CD4-positive, alpha-beta T cell treated with Interferon gamma for 1 hour (primary cell): ENCODE data around the gene CLASP1.
"Not testable (repeated sequence)": the region's sequence is repeated elsewhere in the genome, so short reads cannot be mapped to it uniquely, and the experiment has no call there.

Experiments
- DNase-seq: peaks from one replicate; pipeline ENCODE4 v3.0.0-alpha.2; 2020

The CLASP1 gene

DNA sequence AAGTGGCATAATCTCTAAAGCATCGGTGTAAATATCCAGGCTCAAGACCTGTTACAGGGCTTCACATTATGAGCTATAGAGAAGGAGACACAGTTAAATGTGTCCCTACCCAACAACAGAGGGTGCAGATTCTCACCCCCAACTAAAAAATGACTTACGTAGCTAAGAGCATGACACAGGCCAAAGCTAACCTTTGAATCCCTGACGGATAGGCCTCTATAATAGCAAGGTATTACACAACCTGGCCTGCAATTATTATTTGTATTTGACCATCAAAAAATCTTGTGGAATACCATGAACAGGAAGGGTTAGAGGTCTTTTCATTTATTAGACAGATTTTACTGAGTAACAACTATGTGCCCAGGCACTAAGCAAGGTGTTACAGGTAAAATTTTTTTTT lies 73.5 kb downstream of the CLASP1 start:
- DNase-seq, result no peak

DNA sequence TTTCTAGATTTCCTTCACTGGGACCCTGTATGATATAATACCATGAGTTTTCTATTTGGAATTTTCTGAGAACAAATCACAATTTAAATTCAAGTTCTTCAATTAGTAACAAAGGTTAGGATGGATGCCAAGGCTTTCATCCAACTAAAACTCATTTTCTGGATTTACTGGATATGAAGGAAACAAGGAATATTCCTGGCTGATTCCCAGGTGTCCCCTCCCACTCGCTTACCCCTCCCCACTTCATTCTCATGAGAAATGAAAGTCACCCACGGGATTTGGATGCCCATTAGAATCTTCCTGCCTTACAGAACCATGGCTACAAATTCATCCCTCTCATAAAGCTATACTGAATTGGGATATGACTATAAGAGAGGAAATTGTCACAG lies 78.6 kb downstream of the CLASP1 start:
- no peak for DNase-seq

DNA sequence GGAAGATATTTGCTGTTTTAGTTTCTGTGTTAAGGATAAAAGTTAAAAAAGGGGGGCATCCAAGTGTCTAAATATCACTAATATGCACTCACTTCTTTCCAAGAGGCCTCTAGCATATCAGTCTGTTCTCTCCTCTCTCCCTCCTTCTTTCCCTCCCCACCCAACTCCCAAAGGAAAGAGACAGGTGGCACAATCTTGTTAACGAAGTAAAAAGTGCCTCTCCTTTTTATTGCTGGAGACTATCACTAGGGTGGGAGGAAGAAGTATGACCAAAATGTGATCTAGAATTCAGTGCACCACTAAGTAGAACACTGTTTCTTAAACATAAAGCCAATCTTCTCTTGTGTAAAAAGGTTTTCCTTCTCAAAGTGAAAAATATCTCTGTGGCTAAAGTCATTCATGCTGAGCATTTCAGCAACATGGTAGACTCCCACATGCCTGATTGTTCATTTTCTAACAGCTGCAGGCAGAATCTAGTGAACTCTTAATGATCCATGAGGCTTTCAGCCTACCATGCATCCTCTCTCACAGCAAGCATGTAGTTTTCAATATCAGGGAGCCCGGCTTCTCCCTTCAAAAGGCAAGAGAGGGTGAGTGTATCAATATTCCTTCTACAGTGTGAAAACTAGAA lies 79.1 kb downstream of the CLASP1 start:
- no peak for DNase-seq

DNA sequence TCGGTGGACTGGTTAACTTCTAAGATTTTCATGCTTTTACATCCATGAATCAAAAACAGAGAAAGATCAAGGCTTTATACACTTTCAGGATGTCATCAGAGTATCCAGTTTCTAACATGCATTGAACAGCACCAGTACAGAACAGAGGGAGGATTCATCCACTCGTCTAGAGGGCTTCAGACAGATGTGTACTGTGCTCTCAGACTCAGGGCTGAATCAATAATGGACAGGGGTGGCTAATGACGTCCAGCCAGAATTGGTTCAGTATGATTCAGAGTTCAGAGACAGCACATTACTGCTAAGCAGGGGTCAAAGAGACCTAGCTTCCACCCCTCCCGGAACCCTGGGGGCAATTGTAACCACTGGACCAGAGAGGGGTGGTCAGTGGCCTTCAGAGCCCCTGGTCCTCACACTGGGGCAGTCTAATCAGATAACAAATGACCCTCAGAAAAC lies 81.3 kb downstream of the CLASP1 start:
- no peak for DNase-seq

DNA sequence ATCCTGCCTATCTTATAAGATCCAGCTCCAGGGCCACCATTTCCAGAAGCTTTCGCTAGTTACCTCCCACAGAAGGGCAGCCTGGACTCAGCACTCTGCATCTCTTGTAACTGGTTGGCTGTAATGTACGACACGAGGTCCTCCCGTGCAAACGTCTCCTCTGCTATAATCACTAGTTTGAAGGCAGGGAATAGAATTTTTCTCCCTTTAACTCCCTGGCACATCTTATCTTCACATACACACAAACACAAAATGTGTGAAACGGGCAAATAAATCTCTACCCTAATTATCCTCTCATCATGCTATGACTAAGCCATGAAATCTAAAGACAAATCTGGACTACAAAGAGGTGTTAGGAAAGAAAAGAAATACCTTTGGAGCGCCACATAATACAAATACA lies 81.8 kb downstream of the CLASP1 start:
- no peak for DNase-seq

DNA sequence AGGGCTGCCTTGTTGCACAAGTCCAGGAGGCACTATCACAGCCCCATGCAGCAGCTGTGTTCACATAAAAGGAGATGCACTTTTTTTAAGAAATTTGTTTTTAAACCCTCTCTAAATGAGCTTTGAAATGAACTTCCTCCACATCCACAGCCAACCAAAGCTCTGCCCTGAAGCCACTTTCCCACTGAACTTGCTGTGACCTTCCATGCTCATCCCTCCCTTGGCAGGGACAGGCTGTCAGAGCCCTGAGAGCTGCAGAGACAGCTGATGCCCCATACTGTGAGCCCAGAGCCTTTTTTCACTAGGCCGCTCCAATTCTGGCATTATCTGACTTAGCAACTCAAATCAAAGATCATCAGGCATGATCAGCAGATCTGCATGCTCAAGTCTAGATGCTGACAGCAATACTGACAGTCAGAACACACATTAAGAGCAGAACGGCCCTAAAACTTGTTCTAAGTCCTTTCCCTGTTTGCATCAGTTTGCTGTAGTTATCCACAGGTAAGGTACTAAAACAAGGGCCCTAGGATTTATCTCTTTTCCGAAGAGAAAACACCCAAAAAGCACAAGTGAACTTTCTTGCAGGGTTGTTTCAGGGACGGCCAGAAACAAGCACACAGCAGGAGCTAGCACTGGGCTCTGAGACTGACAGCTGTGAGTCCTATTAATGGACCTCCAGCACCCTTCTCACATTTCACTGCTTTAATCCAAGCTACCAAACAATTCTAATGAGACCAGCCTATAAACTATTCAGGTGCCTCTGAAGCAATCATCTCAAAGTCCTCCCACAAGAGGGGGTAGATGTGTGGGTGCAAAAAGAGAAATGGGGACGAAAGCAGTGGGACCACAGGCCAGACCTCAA lies 83.6 kb downstream of the CLASP1 start:
- no peak for DNase-seq

DNA sequence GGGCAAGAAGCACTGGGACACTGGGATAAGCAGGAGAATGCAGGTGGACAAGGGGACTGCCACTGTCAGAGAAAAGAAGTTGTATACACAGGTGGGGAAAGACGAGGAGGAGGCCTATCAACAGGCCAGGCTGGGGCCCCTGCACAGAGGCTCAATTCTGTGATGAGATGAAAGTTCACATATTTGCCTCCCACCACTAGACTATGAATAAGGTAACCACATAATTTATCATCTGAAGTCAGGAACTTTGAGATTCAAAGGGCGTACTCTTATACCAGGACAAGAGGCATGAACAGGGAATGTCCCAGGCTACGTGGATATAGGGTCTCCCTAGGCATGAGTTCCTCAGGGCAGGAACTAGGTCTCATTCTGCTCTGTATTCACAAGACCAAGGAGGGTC lies 84.4 kb downstream of the CLASP1 start:
- DNase-seq, result no peak

DNA sequence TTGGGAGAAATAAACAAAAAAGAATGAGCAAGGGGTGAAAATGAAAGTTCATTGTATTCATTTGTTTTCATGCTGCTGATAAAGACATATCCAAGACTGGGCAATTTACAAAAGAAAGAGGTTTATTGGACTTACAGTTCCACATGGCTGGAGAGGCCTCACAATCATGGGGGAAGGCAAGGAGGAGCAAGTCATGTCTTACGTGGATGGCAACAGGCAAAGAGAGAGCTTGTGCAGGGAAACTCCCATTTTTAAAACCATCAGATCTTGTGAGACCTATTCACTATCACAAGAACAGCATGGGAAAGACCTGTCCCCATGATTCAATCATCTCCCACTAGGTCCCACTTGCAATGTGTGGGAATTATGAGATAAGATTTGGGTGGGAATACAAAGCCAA lies 85.5 kb downstream of the CLASP1 start:
- not testable (repeated sequence) for DNase-seq

DNA sequence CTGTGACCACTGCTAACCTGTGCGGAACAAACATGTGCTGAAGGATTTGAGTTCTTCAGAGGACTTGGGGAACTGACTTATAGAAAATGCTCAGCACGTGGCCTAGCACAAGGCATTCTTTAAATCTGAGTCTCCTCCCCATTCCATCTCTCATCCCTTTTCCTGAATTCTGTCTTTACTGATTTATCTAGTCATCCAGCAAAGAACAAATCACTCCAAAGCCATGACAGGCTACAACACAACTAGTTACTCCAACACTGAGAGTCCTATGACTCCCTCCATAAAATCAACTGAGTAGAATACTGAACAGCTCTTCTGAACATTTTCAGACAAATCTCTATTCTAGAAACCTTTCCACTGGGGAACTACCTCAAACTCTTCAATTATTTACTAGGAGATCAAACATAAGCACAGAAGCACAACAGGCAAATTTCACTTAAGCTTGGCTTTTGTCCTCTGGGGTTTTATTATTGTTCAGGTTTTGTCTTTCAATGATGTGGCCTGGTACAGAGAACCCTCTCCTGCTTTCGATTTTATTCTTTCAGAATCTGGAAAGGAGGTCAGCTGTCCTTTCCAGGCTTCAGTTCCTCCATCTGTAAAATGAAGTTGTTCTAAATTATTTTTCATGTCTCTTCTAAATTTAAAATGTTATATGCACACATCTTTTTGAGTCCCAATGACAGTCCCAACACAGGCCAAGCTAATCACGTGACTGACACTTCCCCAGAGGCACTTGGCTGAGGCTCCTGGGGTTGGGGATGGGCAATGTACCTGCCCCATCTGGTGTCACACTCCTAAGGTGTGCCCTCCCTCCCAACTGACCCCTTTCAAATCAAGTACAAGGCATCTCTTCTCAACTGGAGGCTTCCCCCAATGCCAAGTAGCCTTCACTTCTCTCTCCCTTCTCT lies 86.7 kb downstream of the CLASP1 start:
- DNase-seq, result no peak

DNA sequence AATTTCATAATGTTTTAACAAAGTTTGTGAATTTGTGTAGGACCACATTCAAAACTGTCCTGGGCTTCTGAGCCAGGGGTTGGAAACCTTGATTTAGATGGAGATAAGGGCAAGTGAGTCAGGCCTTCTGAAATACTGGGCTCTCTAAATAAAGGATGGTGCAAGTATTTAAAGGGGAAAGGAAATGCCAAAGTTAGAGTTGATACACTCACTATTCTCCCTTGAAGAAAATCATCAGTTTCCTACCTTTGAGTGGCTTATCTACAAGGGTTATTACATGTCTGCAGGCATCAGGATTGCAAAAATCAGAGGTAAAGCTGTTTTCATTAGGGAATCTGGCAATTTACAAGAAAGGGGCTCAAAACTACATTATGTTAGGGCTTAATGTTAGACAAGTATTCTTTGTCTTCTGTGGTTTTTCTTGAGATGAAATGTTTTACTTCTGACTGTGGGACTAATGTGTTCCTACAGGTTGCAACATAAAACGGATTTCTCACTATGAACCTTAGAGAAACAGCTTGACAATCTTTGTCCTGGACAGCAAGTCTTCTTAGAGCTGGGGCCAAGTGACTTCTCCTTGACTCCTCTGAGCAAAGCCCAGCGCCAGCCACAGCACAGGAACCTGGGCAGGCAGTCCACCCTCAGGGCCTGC lies 87.5 kb downstream of the CLASP1 start:
- DNase-seq, result no peak

DNA sequence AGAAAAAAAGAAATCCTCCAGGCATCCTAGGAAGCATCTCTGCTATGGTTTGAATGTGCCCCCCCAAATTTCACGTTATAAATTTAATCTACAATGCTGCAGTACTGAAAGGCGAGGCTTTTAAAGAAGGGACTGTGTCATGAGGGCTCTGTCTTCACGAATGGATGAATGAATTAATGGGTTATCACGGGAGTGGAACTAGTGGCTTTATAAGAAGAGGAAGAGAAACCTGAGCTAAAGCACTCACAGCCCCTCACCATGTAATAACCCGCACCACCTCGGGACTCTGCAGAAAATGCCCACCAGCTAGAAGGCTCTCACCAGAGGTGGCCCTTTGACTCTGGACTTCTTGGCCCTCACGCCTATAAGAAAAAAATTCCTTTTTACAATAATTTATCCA lies 90.9 kb downstream of the CLASP1 start:
- DNase-seq, result no peak

DNA sequence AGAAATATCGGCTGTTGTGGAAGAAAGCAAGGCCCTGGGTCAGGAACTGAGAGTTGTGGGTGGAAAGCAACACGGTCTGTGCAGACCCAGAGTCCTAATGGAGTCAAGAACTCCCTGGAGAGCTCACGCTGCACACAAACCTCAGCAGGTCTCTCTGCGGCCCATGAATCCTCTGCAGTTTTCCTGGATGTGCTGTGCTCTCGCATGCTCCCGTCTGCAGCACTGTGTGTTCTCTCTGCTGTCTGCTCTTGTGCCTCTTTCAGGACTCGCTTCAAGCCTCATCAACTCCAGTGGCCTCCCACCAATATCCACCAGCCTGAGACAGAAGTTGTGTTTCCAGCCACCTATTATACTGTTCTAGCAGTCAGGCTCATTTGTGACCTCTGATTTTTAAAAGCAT lies 94.3 kb downstream of the CLASP1 start:
- no peak for DNase-seq

DNA sequence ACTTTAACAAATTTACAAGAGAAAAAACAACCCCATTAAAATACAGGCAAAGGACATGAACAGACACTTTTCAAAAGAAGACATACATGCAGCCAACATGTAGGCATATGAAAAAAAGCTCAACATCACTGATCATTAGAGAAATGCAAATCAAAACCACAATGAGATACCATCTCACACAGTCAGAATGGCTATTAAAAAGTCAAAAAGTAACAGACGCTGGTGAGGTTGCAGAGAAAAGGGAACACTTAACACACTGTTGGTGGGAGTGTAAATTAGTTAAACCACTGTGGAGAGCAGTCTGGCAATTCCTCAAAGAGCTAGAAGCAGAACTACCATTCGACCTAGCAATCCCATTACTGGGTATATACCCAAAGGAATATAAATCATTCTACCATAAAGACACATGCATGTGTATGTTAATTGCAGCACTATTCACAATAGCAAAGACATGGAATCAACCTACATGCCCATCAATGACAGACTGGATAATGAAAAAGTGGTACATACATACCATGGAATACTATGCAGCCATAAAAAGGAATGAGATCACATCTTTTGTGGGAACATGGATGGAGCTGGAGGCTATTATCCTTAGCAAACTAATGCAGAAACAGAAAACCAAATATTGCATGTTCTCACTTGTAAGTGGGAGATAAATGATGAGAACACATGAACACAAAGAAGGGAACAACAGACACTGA lies 96.6 kb downstream of the CLASP1 start:
- not testable (repeated sequence) for DNase-seq

DNA sequence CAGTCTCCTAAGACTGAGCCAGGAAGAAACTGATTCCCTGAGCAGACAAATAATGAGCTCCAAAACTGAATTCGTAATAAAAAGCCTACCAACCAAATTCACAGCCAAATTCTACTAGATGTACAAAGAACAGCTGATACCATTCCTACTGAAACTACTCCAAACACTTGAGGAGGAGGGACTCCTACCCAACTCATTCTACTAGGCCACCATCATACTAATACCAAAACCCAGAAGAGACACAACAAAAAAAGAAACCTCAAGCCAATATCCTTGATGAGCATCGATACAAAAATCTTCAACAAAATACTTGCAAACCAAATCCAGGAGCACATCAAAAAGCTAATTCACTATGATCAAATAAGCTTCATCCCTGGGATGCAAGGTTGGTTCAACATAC lies 98.6 kb downstream of the CLASP1 start:
- no peak for DNase-seq

DNA sequence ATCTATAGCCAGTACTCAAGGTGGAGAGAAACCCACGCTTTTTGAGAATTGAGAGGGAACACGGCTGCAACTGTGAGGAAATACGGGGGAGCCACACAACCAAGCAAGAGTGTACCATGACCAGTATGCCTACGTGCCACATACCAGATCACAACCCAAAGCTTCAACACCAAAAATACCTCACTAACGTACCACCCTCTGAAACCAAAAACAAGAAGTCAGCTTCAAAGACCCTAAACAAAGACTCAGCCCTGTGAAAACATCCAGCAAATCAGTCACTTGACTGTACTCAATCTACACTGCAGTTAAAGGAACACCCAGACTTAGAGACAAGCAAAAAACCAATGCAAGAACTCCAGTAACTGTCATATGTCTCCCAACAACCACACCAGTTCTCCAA lies 101.6 kb downstream of the CLASP1 start:
- no peak for DNase-seq

DNA sequence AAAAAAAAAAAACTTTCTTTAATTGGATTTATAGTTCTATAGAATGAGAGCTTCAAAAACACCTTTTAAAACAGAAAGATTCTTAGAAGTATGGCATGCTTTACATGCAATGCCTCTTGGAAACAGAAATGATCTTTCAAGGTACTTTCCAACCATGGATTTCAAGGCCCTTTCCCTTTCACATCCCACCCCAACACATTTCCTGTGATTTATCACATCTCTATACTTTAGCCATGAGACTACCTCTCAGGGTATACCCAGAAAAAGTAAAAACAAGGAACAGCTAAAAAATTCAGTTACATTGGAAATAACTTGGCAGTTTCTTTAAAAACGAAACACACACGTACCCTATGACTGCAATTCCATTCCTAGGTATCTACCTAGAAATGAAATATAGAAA lies 103.3 kb downstream of the CLASP1 start:
- no peak for DNase-seq

DNA sequence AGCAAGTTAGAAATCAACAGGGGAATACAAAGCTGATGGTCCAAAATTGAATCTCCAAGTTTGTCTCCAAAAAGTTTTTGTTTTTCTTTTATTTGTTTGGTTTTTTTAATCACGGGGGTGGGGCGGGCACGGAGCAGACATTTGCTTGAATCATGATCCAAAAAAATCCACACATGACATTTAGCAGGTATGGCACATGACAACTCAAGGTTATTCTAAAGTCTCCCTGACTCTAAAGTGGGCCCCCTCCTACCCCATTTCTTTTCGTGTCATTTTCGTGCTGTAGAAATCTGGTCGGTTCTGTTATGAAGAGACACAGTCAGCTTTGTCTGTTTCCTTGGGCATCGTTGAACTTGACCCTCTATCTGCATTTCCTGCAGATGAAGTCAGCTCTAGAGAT lies 104.0 kb downstream of the CLASP1 start:
- no peak for DNase-seq

DNA sequence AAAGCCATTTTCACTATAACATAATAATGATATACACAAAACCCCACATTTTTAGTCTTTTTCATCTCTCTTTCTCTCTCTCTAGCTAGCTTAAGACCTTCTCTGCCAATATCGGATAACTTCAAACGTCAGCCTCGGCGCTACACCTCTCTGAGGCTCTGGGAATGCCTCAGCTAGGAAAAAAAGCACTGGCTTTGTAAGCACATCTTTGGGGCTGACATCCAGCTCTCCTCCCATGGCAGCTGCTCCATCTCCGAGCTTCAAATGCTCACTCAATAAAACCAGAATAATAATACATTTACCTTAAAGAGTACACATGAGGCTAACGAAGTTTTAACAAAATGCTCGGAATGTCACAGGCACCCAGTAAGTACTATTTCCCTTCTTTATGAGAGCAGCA lies 107.8 kb downstream of the CLASP1 start:
- no peak for DNase-seq

DNA sequence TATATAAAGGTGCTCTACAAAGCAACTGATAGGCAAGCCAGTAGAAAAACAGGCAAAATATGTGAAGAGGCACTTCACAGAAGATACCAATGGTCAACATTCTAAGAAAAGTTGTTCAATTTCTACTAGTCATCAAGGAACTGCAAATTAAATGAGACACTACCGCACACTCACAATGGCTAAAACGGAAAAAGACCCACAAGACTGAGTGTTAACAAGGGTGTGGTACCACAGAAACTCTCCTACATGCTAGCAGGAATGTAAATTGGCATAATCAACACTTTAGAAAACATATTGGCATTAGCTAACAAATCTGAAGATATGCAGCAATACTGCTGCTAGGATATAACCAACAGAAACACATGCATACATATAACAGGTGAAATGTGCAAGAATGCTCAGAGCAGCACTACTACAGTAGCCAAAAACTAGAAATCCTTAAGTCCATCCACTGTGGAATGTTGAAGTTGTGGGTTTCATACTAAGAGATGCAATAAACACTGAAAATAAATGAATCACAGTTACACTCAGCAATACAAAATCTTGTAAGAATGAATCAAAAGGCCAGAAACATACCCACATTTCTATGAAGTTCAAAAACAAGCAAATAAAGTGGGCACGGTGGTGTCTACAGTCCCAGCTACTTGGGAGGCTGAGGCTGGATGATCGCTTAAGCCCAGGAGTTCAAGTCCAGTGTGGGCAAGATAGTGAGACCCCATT lies 109.4 kb downstream of the CLASP1 start:
- DNase-seq, result no peak

DNA sequence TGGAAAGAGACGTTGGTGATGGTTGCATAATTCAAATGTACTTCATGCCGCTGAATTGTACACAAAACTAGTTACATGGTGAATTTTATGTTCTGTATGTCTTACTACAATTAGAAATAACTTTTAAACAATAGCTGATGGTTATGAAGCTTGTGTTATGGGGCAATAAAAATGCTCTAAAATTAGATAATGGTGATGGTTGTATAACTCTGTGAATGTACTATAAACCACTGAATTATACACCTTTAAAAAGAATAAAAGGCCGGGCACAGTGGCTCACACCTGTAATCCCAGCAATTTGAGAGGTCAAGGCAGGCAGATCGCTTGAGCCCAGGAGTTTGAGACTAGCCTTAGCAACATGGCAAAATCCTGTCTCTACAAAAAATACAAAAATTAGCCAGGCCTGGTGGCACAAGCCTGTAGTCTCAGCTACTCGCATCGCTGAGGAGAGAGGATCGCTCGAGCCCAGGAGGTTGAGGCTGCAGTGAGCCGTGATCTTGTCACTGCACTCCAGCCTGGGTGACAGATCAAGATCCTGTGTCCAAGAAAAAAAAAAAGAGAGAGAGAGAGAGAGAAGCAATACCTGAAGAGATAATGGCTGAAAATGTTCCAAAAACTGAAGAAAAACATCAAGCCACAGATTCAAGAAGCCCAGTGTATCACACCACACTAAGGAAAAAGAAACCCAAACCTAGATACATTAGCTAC lies 112.3 kb downstream of the CLASP1 start:
- DNase-seq, result no peak

DNA sequence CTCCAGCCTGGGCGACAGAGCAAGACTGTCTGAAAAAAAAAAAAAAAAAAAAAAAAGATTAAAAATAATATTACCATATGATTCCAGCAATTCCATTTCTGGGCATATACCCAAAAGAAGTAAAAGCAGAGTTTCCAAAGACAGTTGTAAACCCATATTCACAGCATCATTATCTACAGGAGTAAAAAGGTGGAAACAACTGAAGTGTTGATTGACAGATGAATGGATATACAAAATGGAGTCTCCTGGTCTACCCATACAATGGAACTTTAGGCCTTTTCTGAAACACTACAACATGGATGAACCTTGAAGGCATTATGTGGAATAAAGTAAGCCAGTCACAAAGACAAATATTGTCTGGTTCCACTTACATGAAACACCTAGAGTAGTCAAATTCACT lies 112.9 kb downstream of the CLASP1 start:
- no peak for DNase-seq
